ENCODE data around the gene DENND1A. TPM values are rescaled to one million over a fixed set of nuclear protein-coding genes. Genes with fewer than 3 reads are reported as not detected.

Gene DENND1A
- total RNA-seq, 4 donors from 2014 or later = 17.6 to 33.8 (median 22.9) TPM

DNA sequence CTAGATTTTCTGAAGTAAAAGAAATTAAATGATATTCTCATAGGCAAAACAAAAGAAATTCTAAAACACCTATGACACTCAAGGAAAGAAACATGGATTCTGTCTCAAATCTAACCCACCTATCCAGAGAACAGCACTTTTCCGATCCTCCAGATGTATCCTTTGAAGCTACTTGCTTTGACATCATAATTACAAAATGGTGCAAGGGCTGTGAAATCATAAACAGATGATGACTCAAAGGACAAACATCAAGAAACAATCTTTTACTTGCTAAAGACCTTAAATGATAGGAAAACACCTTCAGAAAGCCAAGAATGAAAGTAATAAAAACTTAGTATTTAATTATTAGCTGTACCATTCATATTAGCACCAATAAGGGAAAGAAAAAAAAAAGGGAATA lies 202.6 kb downstream of the DENND1A start:
- TF ChIP-seq, protein P1, sequence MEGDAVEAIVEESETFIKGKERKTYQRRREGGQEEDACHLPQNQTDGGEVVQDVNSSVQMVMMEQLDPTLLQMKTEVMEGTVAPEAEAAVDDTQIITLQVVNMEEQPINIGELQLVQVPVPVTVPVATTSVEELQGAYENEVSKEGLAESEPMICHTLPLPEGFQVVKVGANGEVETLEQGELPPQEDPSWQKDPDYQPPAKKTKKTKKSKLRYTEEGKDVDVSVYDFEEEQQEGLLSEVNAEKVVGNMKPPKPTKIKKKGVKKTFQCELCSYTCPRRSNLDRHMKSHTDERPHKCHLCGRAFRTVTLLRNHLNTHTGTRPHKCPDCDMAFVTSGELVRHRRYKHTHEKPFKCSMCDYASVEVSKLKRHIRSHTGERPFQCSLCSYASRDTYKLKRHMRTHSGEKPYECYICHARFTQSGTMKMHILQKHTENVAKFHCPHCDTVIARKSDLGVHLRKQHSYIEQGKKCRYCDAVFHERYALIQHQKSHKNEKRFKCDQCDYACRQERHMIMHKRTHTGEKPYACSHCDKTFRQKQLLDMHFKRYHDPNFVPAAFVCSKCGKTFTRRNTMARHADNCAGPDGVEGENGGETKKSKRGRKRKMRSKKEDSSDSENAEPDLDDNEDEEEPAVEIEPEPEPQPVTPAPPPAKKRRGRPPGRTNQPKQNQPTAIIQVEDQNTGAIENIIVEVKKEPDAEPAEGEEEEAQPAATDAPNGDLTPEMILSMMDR (IDR thresholded peaks at IDR 0.05; ENCODE audit: low read depth) = no peak

DNA sequence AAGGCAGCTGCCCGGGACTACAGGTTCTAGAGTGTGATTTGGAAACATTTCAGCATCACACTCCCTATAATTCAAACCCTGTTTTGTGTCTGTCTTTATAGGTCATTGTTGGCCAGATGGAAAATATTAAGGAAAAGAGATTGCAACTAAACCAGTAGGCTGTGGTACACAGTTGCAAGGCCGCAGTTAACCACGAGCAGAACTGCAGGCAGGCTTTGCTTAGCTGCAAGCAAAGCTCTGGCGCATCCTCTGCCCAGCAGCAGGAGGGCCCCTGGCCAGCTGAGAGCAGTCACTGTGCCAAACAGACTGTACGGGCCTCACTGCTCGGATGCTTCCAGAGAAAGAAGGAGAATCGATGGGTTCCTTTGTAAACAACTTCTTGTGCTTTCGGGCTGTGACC lies 204.5 kb downstream of the DENND1A start:
- TF ChIP-seq, protein P1 (IDR thresholded peaks at IDR 0.05; ENCODE audit: low read depth) = no peak

DNA sequence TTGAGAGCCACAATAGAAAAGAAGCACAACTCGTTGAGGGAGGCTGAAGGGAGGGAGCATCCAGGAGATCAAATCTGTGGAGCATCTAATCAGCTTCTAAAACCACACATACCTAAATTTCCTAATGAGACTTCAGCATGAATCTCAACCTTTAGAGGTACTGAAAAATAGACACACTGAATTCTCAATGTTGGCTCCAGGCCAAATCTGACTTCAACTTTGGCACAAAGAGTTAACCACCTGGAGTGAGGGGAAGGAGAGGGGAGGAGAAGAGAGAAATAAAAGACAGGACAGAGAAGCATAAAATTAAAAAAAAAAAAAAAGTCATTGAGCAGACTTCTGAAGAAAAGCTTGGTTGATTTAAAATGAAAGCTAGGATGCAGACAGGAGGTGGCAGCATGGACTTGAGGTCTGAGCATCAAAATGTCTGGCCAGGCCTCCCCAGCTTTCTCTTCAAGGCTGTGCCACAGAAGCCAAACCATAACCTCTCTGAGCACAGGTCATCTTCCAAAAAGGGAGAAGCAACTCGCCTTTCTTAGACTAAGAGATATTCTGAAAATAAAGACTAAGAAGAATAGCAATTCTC lies 205.6 kb downstream of the DENND1A start:
- TF ChIP-seq, protein P1 (IDR thresholded peaks at IDR 0.05; ENCODE audit: low read depth) = no peak

DNA sequence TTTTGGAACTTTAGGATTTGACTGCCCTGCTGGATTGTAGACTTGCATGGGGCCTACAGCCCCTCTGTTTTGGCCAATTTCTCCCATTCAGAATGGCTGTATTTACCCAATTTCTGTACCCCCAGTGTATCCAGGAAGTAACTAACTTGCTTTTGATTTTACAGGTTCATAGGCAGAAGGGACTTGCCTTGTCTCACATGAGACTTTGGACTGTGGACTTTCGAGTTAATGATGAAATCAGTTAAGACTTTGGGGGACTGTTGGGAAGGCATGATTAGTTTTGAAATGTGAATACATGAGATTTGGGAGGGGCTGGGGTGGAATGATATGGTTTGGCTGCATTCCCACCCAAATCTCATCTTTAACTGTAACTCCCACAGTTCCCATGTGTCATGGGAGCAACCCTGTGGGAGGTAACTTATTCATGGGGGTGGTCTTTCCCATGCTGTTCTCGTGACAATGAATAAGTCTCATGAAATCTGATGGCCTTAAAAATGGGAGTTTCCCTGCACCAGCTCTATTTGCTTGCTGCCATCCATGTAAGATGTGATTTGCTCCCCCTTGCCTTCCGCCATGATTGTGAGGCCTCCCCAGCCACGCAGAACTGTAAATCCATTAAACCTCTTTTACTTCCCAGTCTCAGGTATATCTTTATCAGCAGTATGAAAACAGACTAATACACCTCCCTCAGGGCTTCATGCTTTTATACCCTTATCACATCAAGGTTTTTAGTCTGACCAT lies 206.6 kb downstream of the DENND1A start:
- TF ChIP-seq, protein P1 (IDR thresholded peaks at IDR 0.05; ENCODE audit: low read depth) = no peak

DNA sequence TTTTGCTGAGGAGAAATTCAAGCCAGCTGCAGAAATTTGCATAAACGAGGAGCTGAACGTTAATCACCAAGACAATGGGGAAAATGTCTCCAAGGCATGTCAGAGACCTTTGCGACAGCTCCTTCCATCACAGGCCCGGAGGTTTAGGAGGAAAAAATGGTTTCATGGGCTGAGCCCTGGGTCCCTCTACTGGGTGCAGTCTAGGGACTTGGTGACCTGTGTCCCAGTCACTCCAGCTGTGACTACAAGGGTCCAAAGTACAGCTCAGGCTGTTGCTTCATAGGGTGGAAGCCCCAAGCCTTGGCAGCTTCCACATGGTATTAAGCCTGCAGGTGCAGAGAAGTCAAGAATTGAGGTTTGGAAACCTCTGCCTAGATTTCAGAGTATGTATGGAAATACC lies 207.5 kb downstream of the DENND1A start:
- TF ChIP-seq, protein P1 (IDR thresholded peaks at IDR 0.05; ENCODE audit: low read depth) = no peak

DNA sequence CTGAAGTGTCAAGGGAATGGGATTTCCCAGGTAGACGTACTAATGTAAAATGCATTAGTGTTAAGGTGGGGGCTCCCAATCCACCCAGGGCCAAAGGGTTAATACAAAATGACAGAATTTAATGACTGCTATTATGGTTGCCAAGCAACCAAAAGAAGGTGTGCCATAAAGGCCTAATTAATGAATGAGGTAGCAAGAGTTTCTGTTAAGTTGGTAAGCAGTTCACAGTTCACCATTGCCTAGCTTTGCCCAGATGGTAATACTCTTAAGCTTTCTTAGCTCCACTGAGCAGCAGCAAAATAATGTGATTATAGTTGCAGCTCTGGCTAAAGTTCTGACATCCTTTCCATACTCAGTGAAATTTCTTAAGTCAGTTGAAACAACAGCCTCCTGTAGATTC lies 211.7 kb downstream of the DENND1A start:
- TF ChIP-seq, protein P1 (IDR thresholded peaks at IDR 0.05; ENCODE audit: low read depth) = no peak

DNA sequence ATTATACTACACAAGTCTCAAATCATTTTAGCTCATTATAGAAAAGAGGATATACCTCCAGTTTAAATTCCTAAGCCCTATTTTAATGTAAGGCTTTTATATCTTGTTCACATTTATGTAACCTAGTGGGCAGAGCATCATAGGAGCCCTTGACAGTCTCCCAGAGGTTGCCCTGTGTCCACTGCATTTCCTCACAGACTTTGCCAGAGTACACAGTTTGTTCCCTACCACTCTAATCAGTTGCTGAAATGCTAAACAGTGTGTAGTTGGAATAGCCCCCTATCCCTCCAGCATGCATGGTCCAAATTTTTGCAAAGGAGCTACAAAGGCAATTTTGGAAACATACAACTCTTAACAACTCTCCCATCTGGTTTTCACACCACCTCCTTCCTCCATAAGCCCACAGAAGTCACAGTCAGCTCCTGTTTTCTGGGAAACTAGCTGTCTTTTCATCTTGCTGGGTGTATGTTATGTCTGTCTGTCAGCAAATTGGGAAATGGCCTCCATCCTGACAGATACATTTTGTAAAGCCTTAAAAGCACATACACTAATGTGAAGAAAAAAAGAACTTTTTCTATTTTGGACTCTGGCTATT lies 212.2 kb downstream of the DENND1A start:
- TF ChIP-seq, protein P1 (IDR thresholded peaks at IDR 0.05; ENCODE audit: low read depth) = no peak

Measured in subcutaneous adipose tissue (tissue), 4 donors.